ENCODE data around the gene CEP350.
"Not testable (repeated sequence)": the region's sequence is repeated elsewhere in the genome, so short reads cannot be mapped to it uniquely, and the experiment has no call there.

CEP350 gene

DNA sequence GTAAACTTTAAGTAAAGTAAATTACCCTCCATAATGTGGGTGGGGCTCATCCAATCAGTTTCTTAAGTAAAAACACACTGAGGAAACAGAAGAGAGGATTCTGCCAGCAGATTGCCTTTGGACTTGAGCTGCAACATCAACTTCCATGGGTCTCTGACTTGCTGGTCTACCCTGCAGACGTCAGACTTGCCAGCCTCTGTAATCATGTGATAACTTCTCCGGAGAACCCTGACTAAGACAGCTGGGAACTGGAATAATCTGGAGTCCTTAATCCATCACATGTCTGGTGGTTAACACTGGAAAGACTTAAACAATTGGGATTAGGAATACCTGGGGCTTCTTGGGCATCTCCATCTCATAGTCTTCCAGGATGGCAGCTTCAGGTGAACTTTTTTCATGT, 13.2 kb upstream of the CEP350 start:
- DNase-seq: no peak

DNA sequence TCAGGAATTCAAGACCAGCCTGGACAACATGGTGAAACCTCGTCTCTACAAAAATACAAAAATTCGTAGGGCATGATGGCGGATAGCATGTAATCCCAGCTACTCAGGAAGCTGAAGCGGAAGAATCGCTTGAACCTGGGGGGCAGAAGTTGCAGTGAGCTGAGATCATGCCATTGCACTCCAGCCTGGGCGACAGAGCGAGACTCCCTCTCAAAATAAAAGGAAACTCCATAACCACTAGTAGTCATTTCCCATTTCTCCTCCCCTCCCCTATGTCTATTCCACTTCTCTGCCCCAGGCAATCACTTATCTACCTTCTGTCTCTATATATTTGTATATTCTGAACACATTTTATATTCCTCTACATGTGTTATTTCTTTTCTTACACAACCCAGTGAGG, 4.0 kb upstream of the CEP350 start:
- DNase-seq: no peak

DNA sequence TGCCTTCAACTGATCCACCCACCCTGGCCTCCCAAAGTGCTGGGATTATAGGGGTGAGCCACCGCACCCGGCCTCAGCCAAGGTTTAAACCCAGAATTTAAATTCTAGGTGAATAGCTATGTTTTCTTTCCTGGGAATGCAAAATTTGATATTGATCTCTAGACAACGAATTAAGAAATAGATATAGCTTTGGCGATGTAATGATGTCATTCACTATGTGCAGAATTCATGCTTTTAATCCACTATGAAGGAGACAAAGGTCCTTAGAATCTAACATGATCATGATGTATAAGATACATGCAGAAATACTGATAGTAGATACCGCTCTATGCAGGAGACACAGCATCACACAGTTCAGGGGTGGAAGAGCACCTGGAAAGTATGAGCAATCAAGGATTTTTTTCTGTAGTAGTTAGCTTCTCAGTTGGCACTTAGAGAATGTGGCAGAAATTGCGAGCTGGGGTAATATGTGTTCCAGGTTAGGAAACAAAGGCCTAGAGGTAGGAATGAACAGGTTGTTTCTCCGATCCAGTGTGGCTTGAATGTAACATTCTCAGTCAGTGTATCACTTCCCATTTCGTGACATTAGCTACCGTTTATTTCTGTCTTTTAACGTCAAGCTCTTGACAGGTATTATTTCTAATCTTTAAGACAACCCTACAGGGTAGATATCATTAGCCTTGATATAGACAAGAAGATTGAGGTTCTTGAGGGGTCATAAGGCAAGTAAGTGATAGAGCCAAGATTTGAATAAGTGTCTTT, 3.0 kb upstream of the CEP350 start:
- no peak for DNase-seq

DNA sequence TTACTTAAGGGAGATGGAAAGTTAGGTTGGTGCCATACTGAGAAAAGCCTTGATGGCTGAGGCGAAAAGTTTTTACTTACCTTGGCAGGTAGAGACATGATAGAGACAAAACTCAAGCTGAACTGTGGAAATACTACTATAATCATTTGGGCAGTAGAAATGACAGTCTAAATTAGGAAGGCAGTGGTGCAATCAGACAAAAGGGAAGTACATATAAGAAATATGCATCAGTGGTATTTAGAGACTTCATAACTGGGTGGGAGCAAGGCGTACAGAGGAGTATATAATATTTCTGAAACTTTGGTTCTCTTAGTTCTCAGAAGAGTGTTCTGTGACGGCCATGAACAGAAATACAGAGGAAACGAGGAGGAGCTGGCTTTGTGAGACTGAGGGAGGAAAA, 2.4 kb upstream of the CEP350 start:
- DNase-seq: no peak

DNA sequence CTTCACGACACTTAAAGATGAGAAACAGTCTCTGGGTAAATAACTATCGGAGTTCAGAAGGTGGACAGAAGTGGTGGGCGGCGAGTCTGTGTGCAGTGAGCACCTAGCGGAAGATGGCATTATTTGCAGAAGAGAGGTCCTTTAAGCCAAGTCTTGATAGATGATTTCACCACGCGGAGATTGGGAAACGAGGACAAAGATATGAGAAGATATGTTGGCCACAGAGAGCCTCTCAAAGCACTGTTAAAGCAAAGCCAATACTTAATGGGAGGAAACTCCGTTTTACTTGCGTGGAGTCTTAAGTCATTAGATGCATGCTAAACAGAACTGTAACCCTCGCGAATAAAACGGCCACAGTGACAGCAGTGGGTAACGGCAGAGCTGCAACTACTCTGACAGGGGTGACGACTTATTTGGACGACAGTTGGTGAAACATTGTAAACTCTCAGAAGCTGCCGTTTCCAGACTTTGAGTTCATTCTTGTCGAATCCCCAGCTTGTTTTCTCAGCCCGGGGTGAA, 577 bp upstream of the CEP350 start:
- peak; percentile 33 for DNase-seq

DNA sequence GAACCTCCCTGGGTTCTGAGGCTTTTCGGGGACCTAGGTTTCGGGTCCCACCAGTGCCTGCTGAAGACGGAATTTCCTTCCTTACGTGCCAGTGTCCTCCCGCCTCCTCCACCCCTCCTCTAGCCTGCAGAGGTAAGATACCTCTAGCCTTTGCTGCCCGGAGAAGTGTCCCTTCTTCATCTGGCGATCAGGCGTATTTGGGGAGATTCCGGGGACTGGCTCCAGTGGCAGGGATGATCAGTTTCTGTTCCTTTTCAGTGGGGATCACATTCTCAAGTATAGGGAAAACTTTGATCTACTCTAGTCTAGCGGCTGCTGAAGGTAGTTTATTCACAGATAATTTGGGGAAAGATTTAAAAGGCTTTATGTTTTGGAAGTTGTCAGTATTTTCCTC, 674 bp downstream of the CEP350 start:
- DNase-seq: no peak

DNA sequence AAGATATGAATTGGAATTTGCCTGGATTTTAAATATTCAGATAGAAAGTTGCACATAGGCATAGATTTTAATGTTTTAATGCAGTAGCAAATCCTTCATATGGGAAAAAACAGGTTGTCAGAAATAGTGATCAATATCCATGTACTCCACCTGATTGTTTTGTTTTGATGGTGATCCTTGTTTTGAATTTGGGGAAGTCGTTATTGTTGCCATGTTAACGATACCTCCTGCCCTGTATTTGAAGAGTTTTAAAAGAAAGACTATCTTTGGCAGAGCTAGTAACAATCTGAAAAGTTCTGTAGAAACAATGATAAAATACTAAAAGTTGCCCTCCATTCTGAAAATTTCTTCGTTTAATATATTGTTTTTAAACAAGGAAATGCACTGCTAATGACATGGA, 1.1 kb downstream of the CEP350 start:
- DNase-seq: no peak

DNA sequence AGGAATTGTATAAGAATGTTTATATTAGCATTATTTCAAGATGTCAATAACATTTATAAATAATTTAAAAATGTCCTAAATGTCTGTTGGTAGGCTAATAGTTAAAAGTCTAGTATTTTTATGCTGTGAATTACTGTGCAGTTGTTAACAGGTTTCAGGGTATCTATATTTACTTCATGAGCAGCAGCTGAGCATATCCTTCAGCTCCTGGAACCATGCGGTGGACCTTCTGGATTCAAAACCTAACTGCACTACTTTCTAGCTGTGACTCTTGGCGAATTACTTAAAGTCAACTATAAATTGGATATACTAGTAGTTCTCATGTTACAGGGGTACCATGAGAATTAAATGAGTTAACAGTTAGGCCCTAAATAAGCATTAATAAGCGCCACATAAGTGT, 3.7 kb downstream of the CEP350 start:
- no peak for DNase-seq

DNA sequence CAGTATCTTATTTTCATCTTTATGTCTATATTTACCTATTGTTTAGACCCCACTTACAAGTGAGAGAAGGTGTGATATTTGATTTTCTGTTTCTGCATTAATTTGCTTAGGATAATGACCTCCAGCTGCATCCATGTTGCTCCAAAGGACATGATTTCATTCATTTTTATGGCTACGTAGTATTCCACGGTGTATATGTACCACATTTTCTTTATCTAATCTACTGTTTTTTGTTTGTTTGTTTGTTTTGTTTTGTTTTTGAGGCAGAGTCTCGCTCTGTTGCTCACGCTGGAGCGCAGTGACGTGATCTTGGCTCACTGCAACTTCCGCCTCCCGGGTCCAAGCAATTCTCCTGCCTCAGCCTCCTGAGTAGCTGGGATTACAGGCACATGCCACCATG, 7.6 kb downstream of the CEP350 start:
- DNase-seq: not testable (repeated sequence)

DNA sequence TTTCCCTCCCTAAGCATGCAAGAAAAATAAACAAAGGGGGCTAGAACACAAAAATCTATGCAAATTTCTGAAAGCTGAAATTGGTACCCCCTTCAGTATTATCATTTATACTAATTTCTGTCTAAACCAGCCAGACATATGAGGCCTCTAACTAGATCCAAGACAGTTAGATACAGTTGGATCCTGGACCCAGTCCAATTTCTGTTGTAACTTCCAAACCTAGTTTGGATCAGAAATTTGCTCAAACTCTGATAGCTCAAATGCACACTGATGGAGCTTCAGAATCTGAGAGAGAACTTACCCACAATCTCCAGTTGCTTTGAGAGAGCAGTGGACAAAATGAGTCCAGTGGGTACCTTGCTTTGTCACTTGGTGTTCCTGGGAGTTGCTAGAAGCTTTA, 11.9 kb downstream of the CEP350 start:
- DNase-seq: no peak

DNA sequence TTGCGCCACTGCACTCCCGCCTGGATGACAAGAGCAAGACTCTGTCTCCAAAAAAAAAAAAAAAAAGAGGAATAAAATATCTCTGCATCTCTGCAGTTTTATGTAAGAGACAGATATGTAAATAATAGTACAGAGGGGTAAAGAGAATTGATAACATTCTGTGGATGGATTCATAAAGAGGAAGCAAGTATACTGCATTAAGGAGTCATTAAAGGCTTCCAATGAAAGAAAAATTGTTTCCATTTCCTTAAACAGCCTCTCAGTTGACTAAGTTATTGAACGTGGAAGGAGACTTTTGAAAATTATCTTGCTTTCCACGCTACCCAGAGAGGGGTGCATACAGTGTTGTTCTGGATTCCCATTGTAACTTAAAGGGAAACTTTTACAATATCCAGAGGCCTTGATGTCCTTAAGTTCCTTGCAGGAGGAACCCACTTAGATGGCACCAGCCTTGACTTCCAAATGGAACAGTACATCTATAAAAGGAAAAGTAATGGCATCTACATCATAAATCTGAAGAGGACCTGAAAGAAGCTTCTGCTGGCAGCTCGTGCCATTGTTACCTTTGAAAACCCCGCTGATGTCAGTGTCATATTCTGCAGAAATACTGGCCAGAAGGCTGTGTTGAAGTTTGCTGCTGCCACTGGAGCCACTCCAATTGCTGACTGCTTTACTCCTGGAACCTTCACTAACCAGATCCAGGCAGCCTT, 13.8 kb downstream of the CEP350 start:
- DNase-seq: no peak

DNA sequence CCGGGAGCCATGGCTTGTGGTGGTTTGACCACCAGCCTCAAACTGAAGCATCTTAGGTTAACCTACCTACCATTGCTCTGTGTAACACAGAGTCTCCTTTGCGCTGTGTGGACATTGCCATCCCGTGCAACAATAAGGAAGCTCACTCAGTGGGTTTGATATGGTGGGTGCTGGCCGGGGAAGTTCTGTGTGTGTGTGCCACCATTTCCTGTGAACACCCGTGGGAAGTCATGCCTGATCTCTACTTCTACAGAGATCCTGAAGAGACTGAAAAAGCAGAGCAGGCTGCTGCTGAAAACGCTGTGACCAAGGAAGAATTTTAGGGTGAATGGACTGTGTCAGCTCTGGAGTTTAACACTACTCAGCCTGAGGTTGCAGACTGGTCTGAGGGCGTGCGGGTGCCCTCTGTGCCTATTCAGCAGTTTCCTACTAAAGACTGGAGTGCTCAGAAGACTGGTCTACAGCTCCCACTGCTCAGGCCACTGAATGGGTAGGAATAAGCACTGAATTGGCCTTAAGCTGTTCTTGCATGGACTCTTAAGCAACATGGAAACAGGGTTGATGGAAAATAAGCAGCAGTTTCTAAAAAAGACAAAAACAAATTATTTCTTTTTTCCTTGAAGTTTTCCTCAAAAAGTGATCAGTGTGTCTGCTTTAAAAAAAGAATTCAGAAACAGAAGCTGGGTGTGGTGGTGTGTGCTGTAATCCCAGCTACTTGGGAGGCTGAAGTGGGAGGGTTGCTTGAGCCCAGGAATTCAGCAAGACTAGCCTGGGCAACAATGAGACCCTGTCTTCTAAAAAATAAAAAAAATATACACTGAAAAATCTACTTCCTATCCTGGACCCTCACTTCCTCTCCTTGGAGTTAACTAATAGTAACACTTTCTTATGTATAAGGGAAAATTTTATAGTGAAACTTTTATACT, 14.6 kb downstream of the CEP350 start:
- no peak for DNase-seq

DNA sequence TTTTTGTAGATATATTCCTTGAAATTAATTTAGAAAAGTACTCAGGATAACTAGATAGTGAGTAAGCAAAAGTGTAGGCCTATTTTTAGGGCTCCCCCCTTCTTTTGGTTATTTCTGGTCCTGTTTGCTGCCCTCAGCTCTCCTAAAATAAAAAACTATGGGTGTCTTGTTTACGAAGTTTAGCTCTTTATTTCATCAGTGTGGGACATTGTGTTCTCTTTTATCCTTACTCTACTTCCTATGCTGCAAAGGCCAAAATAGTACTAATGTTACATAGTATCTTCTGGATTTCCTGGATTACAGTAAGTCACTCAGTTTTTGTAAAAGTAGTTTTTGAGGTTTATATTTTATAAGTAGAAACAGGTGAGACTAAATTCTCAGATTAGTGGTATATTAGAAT, 15.4 kb downstream of the CEP350 start:
- no peak for DNase-seq

DNA sequence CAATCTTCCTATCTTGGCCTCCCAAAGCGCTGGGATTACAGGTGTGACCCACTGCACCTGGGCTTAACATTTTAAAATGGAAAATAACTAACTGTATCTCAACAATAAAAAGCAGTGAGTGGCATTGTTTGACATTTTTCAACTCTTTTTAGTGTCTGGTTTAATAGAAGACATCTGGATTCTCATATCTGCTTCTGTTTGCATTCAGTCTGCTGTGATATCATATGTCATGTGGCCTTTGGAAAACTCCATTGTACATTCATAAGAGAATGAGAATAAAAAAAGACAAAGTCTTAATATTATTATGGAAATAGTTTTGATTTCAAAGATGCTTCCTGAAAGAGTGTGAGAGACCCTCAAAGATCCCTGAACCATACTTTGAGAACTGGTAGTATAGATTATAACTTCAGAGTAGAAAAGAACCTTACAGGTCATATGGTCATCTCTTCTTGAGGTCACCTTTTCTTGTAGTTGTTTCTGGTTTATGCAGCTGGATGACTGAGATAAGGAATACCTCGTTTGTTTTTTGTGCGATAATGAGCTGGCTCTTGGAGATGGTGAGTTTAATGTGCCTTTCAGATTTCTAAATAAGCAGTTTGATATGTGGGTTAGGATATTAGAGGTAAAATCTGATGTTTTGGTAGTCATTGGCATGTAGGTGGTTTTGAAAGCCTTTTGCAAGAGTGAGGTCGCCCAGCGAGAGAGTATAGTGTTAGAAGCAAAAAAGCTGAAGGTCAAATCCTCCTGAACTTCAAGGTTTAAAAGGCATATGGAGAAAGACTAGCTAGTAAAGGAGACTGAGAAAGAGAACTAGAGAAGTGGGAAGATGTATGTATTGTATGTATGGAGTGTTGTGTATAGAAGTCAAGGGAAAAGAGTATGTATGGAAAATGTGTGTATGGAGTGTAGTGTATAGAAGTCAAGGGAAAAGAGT, 17.2 kb downstream of the CEP350 start:
- no peak for DNase-seq

DNA sequence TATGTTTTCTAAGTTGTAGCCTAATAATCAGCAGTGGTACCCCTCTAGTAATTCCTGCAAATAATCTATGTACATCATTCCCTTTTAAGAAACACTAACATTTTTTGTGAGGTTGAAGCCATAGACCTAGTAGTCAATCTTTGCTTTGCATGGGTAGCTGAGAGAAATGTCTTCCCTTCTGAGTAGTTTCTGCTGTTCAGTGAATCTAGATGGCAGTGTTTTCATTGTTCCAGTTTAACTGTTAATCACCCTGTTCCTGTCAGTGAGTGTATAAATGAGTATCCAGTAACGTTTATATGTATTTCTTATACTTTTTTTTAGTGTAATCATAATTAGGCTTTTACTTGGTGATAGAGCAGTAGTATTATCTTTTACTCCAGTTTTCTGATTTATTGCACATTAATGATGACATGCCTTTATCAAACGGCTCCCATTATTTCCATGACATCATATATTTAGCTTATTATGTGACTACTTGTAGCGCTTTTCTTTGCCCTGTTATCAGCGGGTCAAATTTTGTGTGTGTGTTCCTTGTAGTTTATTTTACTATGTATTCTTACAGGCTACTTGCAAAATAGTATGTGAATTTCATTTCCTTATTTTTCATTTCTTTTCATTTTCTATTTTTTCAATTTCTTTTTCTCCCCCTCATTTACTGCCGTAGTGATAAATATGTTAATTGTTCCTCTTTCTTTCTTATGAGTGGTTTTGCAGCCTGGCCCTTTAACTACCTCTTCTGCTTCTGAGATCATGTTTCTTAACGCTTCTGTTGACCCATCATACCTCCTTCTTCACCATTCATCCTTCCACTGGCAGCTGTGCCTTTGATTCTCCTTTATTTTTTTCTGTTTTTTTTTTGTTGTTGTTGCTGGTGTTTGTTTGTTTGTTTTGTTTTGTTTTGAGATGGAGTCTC, 18.8 kb downstream of the CEP350 start:
- no peak for DNase-seq

DNA sequence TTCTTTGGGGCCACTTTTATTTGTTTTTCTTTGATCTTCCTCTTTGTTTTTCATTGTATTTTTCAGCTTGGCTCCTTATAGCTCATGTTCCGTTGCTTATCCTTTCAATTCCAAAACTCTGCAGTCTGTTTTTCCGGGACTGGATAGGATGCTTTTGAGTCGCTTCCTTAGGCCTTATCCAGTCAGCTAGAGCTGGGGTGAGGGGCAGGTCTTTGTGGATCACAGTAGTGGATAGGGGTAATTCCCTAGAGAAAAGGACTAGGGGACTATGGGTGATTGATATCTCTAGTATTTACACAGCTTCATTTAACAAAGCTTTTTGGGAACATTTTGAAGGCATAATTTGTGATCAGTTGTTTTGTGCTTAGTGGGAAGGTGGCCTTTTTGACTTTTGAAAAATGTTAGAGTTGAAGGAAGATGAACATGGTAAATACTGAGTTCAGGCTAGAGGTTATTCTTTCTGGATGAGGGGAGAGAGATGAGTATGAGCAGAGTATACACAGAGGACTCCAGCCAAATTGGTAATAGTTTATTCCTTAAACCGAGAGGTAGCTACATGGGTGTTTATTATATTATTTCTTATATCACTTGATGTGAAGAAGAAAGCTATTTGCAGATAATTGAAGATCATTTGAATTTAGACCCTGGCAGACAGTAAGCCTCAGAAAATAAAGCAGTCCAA, 22.5 kb downstream of the CEP350 start:
- no peak for DNase-seq

DNA sequence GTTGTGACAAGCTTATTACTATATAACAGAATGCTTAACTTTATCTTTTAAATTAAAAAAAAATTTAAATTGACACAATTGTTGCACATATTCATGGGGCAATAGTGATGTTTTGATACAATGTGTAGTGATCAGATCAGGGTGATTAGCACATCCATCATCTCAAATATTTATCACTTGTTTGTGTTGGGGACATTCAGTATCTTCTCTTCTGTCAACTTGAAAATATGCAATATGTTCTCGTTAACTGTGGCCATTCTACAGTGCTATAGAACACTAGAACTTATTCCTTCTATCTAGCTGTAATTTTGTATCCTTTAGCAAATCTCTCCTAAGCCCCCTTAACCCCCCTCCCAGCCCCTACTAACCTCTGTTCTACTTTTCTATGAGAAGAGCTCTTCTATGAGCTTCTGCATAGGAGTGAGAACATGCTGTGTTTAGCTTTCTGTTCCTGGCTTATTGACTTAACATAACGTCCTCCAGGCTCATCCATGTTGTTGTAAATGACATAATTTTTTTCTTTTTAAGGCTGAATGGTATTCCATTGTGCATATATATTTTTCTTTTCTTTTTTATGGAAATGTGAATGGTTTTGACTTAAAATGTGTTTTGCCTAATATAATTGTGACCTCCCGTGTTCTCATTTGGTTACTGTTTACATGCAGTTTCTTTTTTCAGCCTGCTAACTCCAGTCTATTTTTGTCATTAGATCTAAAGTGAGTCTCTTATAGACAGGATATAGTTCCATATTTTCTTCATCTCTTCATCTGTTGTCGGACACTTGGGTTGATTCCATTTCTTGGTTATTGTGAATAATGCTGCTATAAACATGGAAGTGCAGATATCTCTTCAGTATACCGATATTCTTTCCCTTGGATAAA, 23.8 kb downstream of the CEP350 start:
- no peak for DNase-seq

DNA sequence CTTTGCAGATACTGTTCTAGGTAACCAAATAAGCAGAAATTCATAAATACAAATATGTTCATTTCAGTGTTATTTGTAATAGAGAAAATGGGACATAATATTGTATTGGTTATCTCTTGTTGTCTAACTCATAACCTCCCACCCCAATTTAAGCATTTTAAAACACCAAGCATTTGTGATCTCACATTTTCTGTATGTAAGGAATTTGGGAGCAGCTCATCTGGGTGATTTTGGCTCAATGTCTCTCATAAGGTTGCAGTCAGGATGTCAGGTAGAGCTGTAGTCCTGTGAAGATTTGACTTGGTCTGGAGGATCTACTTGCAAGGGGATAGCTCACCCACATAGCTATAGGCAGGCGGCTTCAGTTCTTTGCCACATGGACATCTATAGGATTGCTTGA, 29.5 kb downstream of the CEP350 start:
- no peak for DNase-seq

DNA sequence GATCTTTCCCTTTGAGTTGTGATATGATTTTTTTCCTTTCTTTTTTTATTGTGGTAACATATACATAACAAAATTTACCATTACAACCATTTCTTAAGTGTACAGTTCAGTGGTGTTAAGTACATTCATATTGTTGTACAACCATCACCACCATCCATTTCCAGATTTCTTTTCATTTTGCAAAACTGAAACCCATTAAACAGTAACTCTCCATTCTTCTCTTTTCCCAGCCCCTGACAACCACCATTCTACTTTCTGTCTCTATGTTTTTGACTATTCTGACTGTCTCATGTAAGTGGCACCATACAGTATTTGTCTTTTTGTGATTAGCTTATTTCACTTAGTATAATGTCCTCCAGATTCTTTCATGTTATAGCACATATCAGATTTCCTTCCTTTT, 30.3 kb downstream of the CEP350 start:
- DNase-seq: no peak

Data from NCI-H1092 (cell line).